Kidney (tissue), 14 donors: ENCODE data around the gene PIAS4. TPM values are rescaled to one million over a fixed set of nuclear protein-coding genes. Genes with fewer than 3 reads are reported as not detected.

ENCODE experiments used
- DNase-seq, 5 donors: peaks; one replicate each; pipeline ENCODE4 v3.0.0-alpha.2; 2013 to 2020
- FAIRE-seq: peaks from 2 replicates; lab custom pipeline; 2012; peaks lifted over from hg19 to GRCh38; lab: Jason Lieb, UNC
- H3K27ac ChIP-seq, 2 donors: one replicate each; pipeline ENCODE4 v1.7.0; 2013; ENCODE audit warnings: low read depth in 2 of 2, low read length in 2 of 2, inconsistent platforms in 1 of 2
- H3K27me3 ChIP-seq: one replicate; pipeline ENCODE4 v1.7.1; 2013; ENCODE audit warnings: low read length, inconsistent platforms; ENCODE audit not compliant: control insufficient read depth, insufficient read depth
- H3K36me3 ChIP-seq, 3 donors: one replicate each; pipeline versions ENCODE4 v1.7.0 to v1.7.1; 2013; ENCODE audit warnings: low read length in 3 of 3, control low read depth in 1 of 3, inconsistent platforms in 1 of 3; ENCODE audit not compliant: insufficient read depth in 3 of 3, control insufficient read depth in 2 of 3
- H3K4me1 ChIP-seq, 3 donors: one replicate each; pipeline versions ENCODE4 v1.7.0 to v1.7.1; 2013; ENCODE audit warnings: low read length in 3 of 3, inconsistent platforms in 1 of 3, low read depth in 1 of 3; ENCODE audit not compliant: control insufficient read depth in 2 of 3, insufficient read depth in 2 of 3
- H3K4me3 ChIP-seq, 3 donors: one replicate each; pipeline versions ENCODE4 v1.7.0 to v1.8.1; 2013; ENCODE audit warnings: low read length in 3 of 3, control low read depth in 1 of 3, inconsistent platforms in 1 of 3
- H3K9ac ChIP-seq, 3 donors: one replicate each; pipeline versions ENCODE4 v1.7.0 to v1.7.1; 2013; ENCODE audit warnings: low read length in 3 of 3, control low read depth in 1 of 3, inconsistent platforms in 1 of 3
- H3K9me3 ChIP-seq, 3 donors: one replicate each; pipeline versions ENCODE4 v1.7.0 to v1.7.1; 2013; ENCODE audit warnings: low read length in 3 of 3, control low read depth in 1 of 3, inconsistent platforms in 1 of 3; ENCODE audit not compliant: control insufficient read depth in 2 of 3, insufficient read depth in 1 of 3
- CTCF ChIP-seq: IDR thresholded peaks from 3 replicates; pipeline ENCODE4 v1.5.1; 2012; ENCODE audit warnings: mild to moderate bottlenecking, moderate library complexity, borderline replicate concordance; ENCODE audit not compliant: insufficient read depth; ENCODE audit errors: extremely low read depth
- intact Hi-C: fragments of 100-400 bp; cut with DNase I; formaldehyde crosslinking; loops from one replicate; pipeline ENCODE4 v1.11.1; 2022
- polyA plus RNA-seq: library from polyadenylated mRNA; stranded (reverse); fragments of 350-450 nt; fragmentation: Illumina TruSeq; extraction: RNeasy Lipid Tissue Mini Kit (QIAGEN cat#74804); gene quantifications from one replicate; pipeline ENCODE4 v1.2.3, GENCODE V29; 2014; ENCODE audit warnings: low read depth, low replicate concordance; ENCODE audit not compliant: insufficient read depth
- total RNA-seq: library from RNA; stranded (reverse); fragmentation: NEBNext Ultra II Directional; extraction: Animal tissue kit (Norgen Biotek cat#: 25700); gene quantifications from one replicate; pipeline ENCODE4 v1.2.1, GENCODE V29; 2021
- donor health status: control.
- donor health status: control.
- donor health status: control.
- donor health status: control.
- donor health status: control.
- donor health status: DM: yes; HTN: yes; CAD: no.
- donor health status: Normal renal cell carcinoma (clear cell type).

Gene PIAS4
- total and polyA plus RNA-seq, 2 donors from 2014 or later: 9.8 to 25.0 TPM

- no peaks in the 10 kb centered on the region for H3K9me3 ChIP-seq
- TF ChIP-seq CTCF: peak; percentile 10
- H3K27ac ChIP-seq: peak within 1 kb of the TSS; percentile 96
- no peaks in the 10 kb centered on the region for H3K27me3 ChIP-seq
- peak within 1 kb of the TSS; percentile 83 to 100 (median 98) for H3K9ac ChIP-seq
- FAIRE-seq (no peak), DNase-seq (peak; percentile 92 to 97 (median 95))
- peaks cover 11 to 29% (median 25%) of the 10 kb centered on the region in 3 donors for H3K4me1 ChIP-seq
- peaks cover 2 to 46% (median 31%) of the 10 kb centered on the region in 3 donors for H3K36me3 ChIP-seq
- peak within 1 kb of the TSS; percentile 76 to 100 (median 99) for H3K4me3 ChIP-seq
- intact Hi-C loops: no loop called here
Measured at GRCh38 chr19:3984908-3985642, 22.5 kb upstream of the PIAS4 start, which contains the start of gene EEF2. EEF2 (minus strand) TSS chr19:3985463; CDS start chr19:3985380, 83 bp downstream.

GRCh38 chr19:3985643-3986259, 21.8 kb upstream of the PIAS4 start:
- Histone ChIP-seq H3K4me1 (peaks cover 11 to 29% (median 25%) of the 10 kb centered on the region in 3 donors), H3K27ac (peak overlapping the region in 1 of 2 donors; percentile 56), H3K36me3 (peaks cover 2 to 39% (median 25%) of the 10 kb centered on the region in 3 donors), H3K9me3 (no peaks in the 10 kb centered on the region), H3K4me3 (peak overlapping the region; percentile 21 to 76 (median 58)), H3K9ac (peak overlapping the region; percentile 0 to 8 (median 1)), H3K27me3 (no peaks in the 10 kb centered on the region)
- DNase-seq (peak in 2 of 5 donors; percentile 31 to 35), FAIRE-seq (no peak)
- intact Hi-C loops: no loop called here
- no peak for TF ChIP-seq CTCF

GRCh38 chr19:3986260-3987041, 21.1 kb upstream of the PIAS4 start:
- H3K27ac ChIP-seq: peak overlapping the region; percentile 56 to 68
- H3K4me1 ChIP-seq: peaks cover 11 to 29% (median 25%) of the 10 kb centered on the region in 3 donors
- FAIRE-seq: no peak
- H3K36me3 ChIP-seq: peaks cover 2 to 32% (median 18%) of the 10 kb centered on the region in 3 donors
- intact Hi-C loops: no loop called here
- no peaks in the 10 kb centered on the region for H3K9me3 ChIP-seq
- peak overlapping the region in 2 of 3 donors; percentile 58 to 76 for H3K4me3 ChIP-seq
- H3K27me3 ChIP-seq: no peaks in the 10 kb centered on the region
- peak in 4 of 5 donors; percentile 79 to 94 (median 88) for DNase-seq
- peak overlapping the region in 2 of 3 donors; percentile 2 to 8 for H3K9ac ChIP-seq
- TF ChIP-seq CTCF: peak; percentile 45
